HG02943 (cell line): Measurements from ENCODE around the gene CA6.
"Not testable (repeated sequence)": the region's sequence is repeated elsewhere in the genome, so short reads cannot be mapped to it uniquely, and the experiment has no call there.

Experiments
- ATAC-seq: cut with Tn5 transposase; IDR thresholded peaks from one replicate; pipeline ENCODE4 v1.9.1; 2021; ENCODE audit warnings: mild to moderate bottlenecking, low read depth, moderate library complexity; ENCODE audit not compliant: unreplicated experiment

Gene CA6

GRCh38 chr1:9004031-9004699 lies 58.5 kb downstream of the CA6 start:
- ATAC-seq = no peak

DNA sequence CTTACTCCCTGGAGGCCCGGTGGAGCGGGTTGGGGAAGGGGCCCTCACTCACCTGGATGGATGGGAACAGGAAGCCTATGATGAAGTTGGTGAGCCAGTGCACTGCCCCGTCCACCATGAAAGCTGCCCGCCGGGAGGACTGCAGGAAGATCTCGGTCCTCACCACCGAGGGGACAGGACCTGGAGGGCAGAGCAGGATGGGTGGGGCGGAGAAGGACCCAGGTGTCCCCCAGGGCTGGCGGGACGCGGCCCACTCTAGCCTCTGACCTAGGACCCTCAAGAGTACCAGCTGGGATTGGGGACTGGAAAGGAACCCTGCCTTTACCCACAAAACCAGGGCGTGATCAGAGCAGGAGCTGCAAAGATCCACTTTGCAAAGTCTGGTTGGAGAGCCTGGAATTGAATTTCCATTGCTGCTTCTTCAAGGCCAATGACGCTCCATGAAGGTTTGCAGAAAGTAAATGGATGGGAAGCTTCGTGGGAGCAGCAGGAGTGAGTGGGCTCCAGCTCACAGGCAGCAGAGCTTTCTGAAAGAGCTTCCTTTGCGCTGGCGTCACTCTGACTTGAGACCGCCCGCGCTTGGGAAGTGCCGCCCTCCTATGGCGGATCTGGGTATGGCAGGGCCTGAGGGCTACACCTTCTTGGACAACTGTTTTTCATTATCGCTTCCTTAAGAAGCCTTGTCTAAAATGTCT lies 59.2 kb downstream of the CA6 start:
- ATAC-seq = no peak

DNA sequence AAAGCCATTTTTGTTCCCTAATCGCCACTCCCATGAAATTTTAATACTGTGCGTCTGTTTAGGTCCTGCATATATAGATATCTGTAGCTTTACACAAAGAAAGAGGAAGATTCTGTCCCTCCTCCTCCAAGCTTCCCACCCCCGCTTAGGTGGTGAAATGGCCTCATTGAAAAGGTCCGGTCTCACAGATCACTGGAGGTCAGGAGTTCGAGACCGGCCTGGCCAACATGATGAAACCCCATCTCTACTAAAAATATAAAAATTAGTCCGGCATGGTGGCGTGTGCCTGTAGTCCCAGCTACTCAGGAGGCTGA lies 59.7 kb downstream of the CA6 start:
- ATAC-seq = no peak

DNA sequence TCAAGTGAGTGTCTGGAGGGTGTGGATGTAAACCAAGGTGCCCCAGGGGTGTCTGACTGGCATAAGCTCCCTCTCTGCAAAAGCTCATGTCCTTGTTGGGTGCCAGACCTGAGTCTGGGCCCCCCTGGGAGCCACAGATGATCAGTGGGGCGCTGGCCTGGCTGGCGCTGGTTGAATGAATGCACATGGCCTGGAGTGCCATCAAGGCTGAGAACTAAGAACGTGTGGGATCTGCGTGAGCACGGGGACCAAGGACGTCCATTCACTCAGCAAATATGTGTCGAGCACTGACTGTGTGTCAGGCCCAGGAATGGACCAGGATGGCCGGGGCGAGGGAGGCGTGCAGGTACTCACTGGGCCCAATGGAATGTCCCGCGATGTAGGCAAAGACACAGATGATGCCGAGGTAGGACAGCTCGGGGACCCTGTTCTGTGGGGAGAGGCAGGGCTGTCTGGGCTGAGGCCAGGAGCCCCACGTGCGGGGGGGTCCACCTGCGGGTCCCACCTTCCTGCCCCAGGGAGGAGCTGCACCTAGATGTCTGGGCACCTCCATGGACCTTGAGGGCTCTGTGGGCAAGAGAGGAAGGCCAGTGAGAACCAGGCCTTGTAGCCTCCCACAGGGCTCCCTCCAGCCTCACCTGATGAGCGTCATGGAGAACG lies 61.4 kb downstream of the CA6 start:
- no peak for ATAC-seq

DNA sequence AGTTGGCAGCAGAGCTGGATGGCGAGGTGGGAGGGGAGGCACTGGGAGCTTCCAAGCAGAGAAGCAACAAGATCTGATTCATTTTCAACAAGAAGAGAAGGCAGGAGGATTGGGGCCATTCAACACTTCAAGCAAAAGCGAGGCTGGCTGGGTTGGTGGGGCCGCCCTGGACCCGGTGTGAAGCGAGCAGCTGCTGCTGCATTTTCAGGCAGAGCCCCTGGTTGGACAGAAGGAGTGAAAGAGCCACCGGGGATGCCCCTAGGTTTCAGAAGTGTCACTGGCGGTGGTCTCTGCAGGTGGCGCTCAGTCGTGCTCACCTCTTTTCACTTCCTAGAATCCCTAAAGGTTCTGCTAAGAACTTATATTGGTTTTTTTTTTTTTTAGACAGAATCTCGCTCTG lies 62.6 kb downstream of the CA6 start:
- ATAC-seq = no peak

GRCh38 chr1:9009438-9010370 lies 64.0 kb downstream of the CA6 start:
- no peak for ATAC-seq

- ATAC-seq = peak; percentile 41
These were observed 65.2 kb downstream of the CA6 start for GRCh38 chr1:9010781-9011323.

- no peak for ATAC-seq
These were observed 68.2 kb downstream of the CA6 start for GRCh38 chr1:9013819-9014218.

- ATAC-seq = no peak
These were observed 69.1 kb downstream of the CA6 start for GRCh38 chr1:9014475-9015375.

GRCh38 chr1:9016455-9016854 lies 70.8 kb downstream of the CA6 start:
- ATAC-seq = no peak

GRCh38 chr1:9018333-9018732 lies 72.7 kb downstream of the CA6 start:
- no peak for ATAC-seq

DNA sequence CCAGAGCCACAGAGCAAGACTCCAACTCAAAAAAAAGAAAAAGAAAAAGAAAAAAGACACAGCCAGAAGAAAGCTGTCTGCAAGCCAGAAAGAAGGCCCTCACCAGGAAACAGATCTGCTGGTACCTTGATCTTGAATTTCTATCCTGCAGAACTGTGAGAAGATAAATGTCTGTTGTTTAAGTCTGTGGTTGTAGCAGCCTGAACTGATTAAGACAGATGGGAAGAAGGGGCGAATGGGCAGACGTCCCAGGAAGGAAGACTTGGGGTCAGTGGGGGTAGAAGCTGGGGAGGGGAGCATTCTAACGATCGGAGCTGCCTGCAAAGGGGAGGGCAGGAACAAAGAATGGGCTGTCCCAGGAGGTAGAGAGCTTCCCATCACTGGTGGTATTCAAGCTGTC lies 74.2 kb downstream of the CA6 start:
- ATAC-seq = no peak

GRCh38 chr1:9020305-9020704 lies 74.6 kb downstream of the CA6 start:
- no peak for ATAC-seq

DNA sequence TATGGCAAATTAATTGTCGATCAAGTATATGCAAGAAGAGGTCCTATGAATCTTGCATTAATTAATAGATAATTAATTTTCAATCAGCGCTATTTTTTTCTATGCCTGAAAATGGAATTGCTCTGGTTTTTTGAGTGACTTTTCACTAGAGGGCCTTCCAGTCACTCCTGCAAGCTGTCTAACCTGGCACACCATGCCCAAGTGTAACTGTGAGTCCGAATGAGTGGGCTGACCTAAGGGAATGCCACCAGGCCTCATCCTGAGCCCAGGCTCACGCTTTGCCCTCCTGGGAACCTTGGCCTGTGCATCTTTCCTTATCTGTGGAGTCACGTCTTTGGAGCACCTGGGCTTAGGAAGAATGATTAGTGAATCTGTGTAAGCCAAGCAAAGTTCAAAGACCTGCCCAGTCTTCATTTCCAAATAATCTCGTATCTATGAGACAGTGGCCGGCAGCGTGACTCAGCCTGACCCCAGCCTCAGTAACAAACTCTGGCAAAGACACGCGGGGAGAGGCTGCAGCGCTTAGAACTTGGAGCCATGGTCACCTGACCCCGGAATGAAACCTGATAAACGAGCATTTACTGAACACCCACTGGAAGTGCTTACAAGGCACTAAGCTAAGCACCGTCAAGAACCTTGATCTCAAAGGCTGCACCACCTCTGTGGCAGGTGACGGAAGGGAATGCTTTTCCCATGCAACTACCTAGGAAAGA lies 76.5 kb downstream of the CA6 start:
- not testable (repeated sequence) for ATAC-seq

DNA sequence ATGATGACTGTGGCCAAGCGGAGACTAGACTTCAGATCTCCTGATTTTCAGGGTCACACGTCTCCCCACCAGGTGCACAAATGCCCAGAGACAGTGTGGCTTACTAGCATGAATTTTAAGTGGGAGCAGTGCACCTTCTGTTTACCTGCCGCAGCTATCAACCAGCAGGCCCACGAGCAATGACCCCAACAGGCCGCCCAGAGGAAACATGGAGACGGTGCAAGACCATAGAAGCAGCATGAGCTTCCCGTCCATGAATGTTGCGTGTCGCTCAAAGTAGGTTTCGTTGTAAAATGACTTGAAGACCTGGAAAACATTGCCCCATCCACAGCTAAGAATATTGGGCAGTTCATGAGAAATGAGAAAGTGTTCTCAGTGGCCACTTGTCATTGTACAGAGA lies 77.1 kb downstream of the CA6 start:
- no peak for ATAC-seq
